HG03175 (cell line): ENCODE data around the gene LEFTY2.
"Not testable (repeated sequence)": the region's sequence is repeated elsewhere in the genome, so short reads cannot be mapped to it uniquely, and the experiment has no call there.

ENCODE experiments used
- ATAC-seq: cut with Tn5 transposase; IDR thresholded peaks from one replicate; pipeline ENCODE4 v1.9.1; 2021; ENCODE audit warnings: mild to moderate bottlenecking, moderate library complexity; ENCODE audit not compliant: unreplicated experiment

Gene LEFTY2

GRCh38 chr1:225908013-225908640, 32.9 kb downstream of the LEFTY2 start:
- ATAC-seq, result no peak

GRCh38 chr1:225907341-225907740, 33.7 kb downstream of the LEFTY2 start:
- ATAC-seq, result no peak

DNA sequence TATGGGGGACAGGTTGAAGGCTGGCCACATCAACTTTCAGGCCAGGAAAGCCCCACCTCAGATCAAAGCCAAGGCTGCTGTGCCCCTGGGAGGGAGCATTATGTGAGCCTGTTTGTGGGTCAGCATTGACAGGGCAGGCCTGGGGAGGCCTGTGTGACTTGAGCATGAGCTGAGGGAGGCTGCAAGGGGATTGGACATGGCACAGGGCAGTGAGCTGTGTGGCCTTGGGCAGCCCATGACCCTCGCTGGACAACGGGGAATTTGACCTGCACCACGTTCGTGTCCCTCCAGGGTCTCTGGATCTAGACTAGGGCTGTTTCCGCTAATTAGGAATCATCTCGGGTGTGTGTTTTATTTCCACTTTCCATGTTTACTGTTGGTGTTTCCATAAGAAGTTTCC, 34.6 kb downstream of the LEFTY2 start:
- ATAC-seq, result no peak

- no peak for ATAC-seq
Observed at GRCh38 chr1:225903623-225904022, 37.4 kb downstream of the LEFTY2 start.

- ATAC-seq, result no peak
Observed at GRCh38 chr1:225899044-225899925, 41.7 kb downstream of the LEFTY2 start.

- ATAC-seq, result no peak
Observed at GRCh38 chr1:225897595-225898514, 43.2 kb downstream of the LEFTY2 start.

GRCh38 chr1:225896937-225897549, 44.0 kb downstream of the LEFTY2 start:
- ATAC-seq, result peak; percentile 100

GRCh38 chr1:225896494-225896893, 44.5 kb downstream of the LEFTY2 start:
- ATAC-seq, result no peak

DNA sequence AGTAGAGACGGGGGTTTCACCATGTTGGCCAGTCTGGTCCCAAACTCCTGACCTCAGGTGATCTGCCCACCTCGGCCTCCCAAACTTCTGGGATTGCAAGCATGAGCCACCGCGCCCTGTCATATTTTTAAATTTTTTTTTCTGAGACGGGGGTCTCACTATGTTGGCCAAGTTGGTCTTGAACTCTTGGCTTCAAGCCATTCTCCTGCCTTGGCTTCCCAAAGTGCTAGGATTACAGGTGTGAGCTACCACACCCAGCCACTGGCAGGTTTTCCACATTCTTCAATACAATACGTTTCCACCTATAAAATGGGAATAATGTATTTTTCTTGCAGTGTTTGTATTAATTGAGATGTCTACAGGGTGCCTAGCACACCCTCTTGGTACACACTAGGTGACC, 48.7 kb downstream of the LEFTY2 start:
- no peak for ATAC-seq

- no peak for ATAC-seq
Observed at GRCh38 chr1:225891229-225891972, 49.6 kb downstream of the LEFTY2 start.

GRCh38 chr1:225890346-225891228, 50.4 kb downstream of the LEFTY2 start:
- ATAC-seq, result no peak

- ATAC-seq, result no peak
Observed at GRCh38 chr1:225889743-225890142, 51.3 kb downstream of the LEFTY2 start.

DNA sequence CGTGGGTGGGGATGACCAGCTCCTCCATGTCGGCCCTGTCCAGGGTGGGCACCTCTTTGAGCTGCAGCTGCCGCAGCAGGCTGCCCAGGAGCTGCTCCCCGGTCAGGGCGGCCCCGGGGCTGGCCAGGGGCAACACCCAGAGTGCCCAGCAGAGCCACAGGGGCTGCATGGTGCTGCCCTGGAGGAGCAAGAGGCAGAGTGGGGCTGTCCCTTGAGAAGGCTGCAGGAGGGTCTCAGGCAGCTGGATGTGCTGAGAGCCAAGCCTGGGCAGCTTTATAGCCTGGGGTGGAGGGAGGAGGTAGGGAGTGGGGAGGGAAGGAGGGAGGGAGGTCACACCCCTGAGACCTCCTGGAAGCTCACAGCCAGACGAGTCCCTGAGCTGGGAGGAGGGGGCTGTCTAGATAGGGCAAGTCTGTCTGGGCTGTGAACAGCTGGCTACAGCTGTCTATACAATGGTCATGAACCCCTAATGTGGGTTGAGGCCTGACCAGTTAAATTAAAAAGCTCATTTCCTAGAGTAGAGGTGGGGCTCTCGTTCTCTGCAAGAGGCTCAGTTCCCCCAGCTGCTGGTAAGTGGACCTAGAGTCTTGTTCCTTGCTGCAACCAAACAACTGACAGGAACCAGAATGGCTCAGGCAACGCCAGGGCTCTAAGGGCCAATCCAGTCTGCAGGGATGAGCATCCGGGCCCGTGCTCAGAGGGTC, 52.0 kb downstream of the LEFTY2 start, which contains the start of gene LEFTY1:
Gene LEFTY1 (minus strand): TSS at position 249 of the 704 bp plus-strand sequence. CDS start 80 bp downstream, at position 169.
- no peak for ATAC-seq

DNA sequence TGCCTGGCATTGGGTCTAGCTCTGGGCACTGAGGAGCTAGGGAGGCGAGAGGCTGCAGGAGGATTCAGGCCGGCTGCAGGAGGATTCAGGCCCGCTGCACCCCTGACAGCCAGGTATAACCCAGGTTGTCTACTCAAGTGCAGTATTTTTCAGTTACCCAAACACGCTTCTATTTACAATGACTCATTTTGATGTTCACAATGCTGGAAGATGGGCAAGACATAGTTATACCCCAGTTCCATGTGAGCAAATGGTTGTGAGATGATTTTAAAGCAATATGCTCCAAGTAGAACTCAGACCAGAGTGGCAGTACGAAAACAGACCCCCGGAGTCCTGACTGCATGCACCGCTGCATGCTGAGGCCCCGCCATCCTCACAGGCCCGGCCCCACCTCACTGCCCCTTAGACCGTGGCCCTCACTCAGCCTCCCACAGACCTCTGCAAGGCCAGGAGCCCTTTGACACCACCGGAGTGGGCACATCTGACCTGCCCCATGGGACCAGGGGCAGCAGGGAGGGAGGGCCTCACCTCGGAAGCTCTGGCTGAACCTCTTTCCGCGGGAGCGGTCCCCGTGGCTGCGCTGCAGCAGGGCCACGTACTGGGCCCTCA, 52.6 kb downstream of the LEFTY2 start:
- ATAC-seq, result no peak

DNA sequence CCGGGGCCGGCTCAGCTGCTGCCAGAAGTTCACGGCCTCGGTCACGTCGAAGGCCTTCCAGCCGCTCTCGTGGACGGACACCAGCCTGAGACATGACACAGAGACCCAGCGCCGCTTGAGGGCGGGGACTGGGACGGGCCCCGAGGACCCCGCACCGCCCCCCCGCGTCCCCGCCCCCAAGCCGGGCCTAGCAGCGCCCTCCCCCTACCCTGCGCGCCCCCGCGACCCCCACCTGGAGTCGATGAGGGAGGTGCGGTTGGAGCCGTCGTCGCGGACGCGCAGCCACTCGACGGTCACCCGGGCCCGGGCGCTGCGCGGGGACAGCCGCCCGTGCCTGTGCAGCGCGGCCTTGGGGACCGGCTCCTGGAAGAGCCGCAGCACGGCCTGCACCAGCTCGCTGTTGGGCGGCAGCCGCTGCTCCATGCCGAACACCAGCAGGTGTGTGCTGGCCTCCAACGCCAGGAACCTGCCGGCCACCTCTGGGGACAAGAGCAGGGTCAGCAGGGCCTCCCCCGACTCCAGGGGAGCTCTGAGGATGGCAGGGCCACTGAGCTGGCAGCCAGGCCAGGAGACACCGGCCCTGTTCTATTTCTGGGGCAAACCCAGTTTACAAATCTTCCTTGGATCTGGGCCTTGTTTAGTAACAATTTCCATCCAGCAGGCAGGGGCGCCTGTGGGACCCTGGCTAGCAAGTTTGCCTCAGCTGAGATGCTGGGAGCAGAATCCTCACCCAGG, 53.3 kb downstream of the LEFTY2 start:
- not testable (repeated sequence) for ATAC-seq

GRCh38 chr1:225887030-225887314, 54.0 kb downstream of the LEFTY2 start:
- ATAC-seq, result no peak
